Testis (tissue), 3 donors: Measurements from ENCODE around the gene CPVL. TPM values are rescaled to one million over a fixed set of nuclear protein-coding genes. Genes with fewer than 3 reads are reported as not detected.

Experiments
- DNase-seq: peaks from one replicate; pipeline ENCODE4 v3.0.0-alpha.2; 2019
- H3K27ac ChIP-seq, 2 donors: fragments of 200-600 bp; sonication (generic); one replicate each; pipeline ENCODE4 v1.5.1; 2019
- H3K27me3 ChIP-seq: fragments of 200-600 bp; sonication (generic); one replicate; pipeline ENCODE4 v1.5.1; 2019
- H3K36me3 ChIP-seq: fragments of 200-600 bp; sonication (generic); one replicate; pipeline ENCODE4 v1.5.1; 2017; ENCODE audit warnings: low read depth; ENCODE audit errors: missing control alignments
- H3K4me1 ChIP-seq: fragments of 200-600 bp; sonication (generic); one replicate; pipeline ENCODE4 v1.5.1; 2019
- H3K4me3 ChIP-seq, 2 donors: fragments of 200-600 bp; sonication (generic); one replicate each; pipeline ENCODE4 v1.5.1; 2017 to 2019
- H3K9me3 ChIP-seq: fragments of 200-600 bp; sonication (generic); one replicate; pipeline ENCODE4 v1.5.1; 2017
- CTCF ChIP-seq, 3 experiments: fragments of 450-650 bp in 2 of 3; fragments of 200-600 bp in 1 of 3; sonication (generic) in 1 of 3; IDR thresholded peaks; one replicate each; pipeline ENCODE4 v1.5.1; 2016 to 2019; ENCODE audit warnings: antibody characterized with exemption in 3 of 3, mild to moderate bottlenecking in 2 of 3, moderate library complexity in 1 of 3
- POLR2A ChIP-seq: fragments of 450-650 bp; IDR thresholded peaks from one replicate; pipeline ENCODE4 v1.6.1; 2017; ENCODE audit warnings: antibody characterized with exemption, mild to moderate bottlenecking, moderate library complexity
- WGBS, 2 donors: methylation state at CpG; one replicate each; pipeline ENCODE4 v1.1.5; 2018; 5-methylcytosine and 5-hydroxymethylcytosine counted together
- intact Hi-C: fragments of 100-400 bp; cut with DNase I; formaldehyde crosslinking; loops from one replicate; pipeline ENCODE4 v1.15.1; 2023; ENCODE audit warnings: low total_unique reads
- polyA plus RNA-seq: library from polyadenylated mRNA; stranded (reverse); fragments of 350-450 nt; fragmentation: Illumina TruSeq; extraction: RNeasy Lipid Tissue Mini Kit (QIAGEN cat#74804); gene quantifications from one replicate; pipeline ENCODE4 v1.2.3, GENCODE V29; 2014; ENCODE audit warnings: low read depth, low replicate concordance; ENCODE audit not compliant: insufficient read depth
- total RNA-seq, 2 donors: library from RNA; depleted of rRNA; stranded (reverse); fragments of >200 nt; gene quantifications; one replicate each; pipeline ENCODE4 v1.2.3, GENCODE V29; 2016

CPVL gene
- total and polyA plus RNA-seq, 3 donors from 2014 or later = 26.6 to 55.1 (median 51.1) TPM

DNA sequence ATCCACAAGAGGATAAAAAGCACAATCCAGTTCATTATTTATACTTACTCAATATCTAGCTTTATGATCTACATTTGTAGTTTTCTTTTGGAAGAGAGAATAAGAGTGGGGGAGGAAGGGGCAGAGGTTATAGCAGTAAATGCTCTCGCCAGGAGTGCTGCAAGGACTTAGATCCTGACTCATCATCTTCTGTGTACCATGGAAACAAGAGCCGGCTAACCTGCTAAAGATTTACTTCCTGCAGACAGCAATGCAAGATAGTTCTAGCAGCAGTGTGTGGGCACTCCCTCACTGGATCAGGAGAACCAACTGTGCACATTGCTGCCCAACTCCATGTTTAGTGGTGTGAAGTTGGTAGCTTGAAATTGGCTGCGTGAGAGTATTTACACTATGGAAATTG, 140.5 kb downstream of the CPVL start:
- no peak for DNase-seq
- 71 to 85% methylated on average over 3 of the region's 3 CpGs for WGBS, 2 donors

GRCh38 chr7:29005406-29005805, 140.9 kb downstream of the CPVL start:
- intact Hi-C loops = no loop called here
- Histone ChIP-seq H3K27me3 (no peaks in the 10 kb centered on the region), H3K9me3 (no peaks in the 10 kb centered on the region), H3K36me3 (no peaks in the 10 kb centered on the region), H3K27ac (no peak overlapping the region), H3K4me3 (no peak overlapping the region), H3K4me1 (no peaks in the 10 kb centered on the region)
- no peak for DNase-seq
- TF ChIP-seq CTCF (IDR thresholded peaks at IDR 0.05) (no peak), POLR2A (no peak)
- 79 to 83% methylated on average over 1 of the region's 1 CpG for WGBS, 2 donors

More for the DNA sequence above, 140.5 kb downstream of the CPVL start:
- no peak overlapping the region for H3K27ac ChIP-seq
- TF ChIP-seq CTCF (IDR thresholded peaks at IDR 0.05) (no peak), POLR2A (no peak)
- H3K9me3 ChIP-seq = no peaks in the 10 kb centered on the region
- H3K4me1 ChIP-seq = no peaks in the 10 kb centered on the region
- intact Hi-C loops = no loop called here
- no peak overlapping the region for H3K4me3 ChIP-seq
- H3K36me3 ChIP-seq = no peaks in the 10 kb centered on the region
- no peaks in the 10 kb centered on the region for H3K27me3 ChIP-seq

DNA sequence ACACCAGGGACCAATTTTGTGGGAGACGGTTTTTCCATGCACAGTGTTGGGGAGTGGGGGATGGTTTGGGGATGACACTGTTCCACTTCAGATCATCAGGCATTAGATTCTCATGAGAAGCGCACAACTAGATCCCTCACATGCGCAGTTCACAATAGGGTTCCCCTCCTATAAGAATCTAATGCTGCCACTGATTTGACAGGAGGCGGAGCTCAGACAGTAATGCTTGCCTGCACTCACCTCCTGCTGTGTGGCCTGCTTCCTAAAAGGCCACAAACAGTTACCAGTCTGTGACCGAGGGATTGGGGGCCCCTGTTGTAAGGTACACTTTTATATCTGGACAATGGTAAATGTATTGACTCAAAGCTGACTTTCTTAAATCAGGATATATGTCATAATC, 142.6 kb downstream of the CPVL start:
- no peak for DNase-seq

GRCh38 chr7:29000717-29001076, 145.6 kb downstream of the CPVL start:
- Histone ChIP-seq H3K27me3 (no peaks in the 10 kb centered on the region), H3K4me1 (no peaks in the 10 kb centered on the region), H3K9me3 (no peaks in the 10 kb centered on the region), H3K27ac (no peak overlapping the region), H3K4me3 (no peak overlapping the region), H3K36me3 (no peaks in the 10 kb centered on the region)
- intact Hi-C loops = no loop called here
- TF ChIP-seq POLR2A = no peak
- no peak for TF ChIP-seq CTCF (IDR thresholded peaks at IDR 0.05)
- WGBS, 2 donors = 93 to 96% methylated on average over 2 of the region's 2 CpGs
- no peak for DNase-seq

More for the DNA sequence above, 142.6 kb downstream of the CPVL start:
- intact Hi-C loops = no loop called here
- Histone ChIP-seq H3K4me1 (no peaks in the 10 kb centered on the region), H3K9me3 (no peaks in the 10 kb centered on the region), H3K27me3 (no peaks in the 10 kb centered on the region), H3K27ac (no peak overlapping the region), H3K36me3 (no peaks in the 10 kb centered on the region), H3K4me3 (no peak overlapping the region)
- TF ChIP-seq CTCF (IDR thresholded peaks at IDR 0.05) (no peak), POLR2A (no peak)
- 95 to 97% methylated on average over 5 of the region's 5 CpGs for WGBS, 2 donors

DNA sequence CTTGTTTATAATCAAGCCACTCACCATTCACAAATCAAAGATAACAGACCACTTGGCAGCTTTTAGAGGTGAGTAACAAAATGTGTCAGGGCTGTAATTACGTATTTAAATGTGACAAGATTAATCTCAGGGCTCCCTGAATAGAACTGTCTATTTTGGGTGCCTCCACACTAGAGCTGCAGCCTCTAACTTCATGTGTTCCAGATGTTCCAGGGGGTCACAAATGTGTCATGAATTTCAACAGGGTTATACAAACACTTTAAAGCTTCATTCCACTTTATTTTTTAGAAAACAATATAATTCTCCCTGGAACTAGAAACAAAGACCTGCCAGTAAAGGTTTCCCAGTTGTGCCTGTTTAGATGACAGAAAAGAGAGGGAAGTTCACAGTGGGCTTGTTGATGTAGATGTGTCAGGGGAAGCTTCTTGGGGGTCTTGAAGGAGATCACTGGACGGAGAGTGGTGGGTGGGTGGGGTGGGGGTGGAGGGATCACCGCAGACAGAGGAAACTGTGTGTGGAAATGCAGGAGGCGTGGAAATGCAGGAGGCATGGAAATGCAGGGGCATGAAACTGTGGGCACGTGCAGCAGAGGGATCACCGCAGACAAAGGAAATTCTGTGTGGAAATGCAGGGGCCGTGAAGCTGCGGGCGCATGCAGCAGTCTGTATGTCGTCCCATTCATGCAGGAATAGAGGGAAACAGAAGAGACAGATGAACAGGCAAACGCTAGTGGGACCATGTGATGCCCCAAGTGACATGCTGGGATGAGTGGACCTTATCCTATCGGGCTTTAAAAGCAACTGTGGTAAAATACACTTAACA, 146.2 kb downstream of the CPVL start:
- H3K27ac ChIP-seq = no peak overlapping the region
- no peaks in the 10 kb centered on the region for H3K9me3 ChIP-seq
- no peak for TF ChIP-seq CTCF (IDR thresholded peaks at IDR 0.05)
- TF ChIP-seq POLR2A = no peak
- no peaks in the 10 kb centered on the region for H3K4me1 ChIP-seq
- DNase-seq = no peak
- H3K27me3 ChIP-seq = no peaks in the 10 kb centered on the region
- intact Hi-C loops = no loop called here
- no peak overlapping the region for H3K4me3 ChIP-seq
- WGBS, 2 donors = 86 to 91% methylated on average over 12 of the region's 12 CpGs
- H3K36me3 ChIP-seq = no peaks in the 10 kb centered on the region
